GM21423 (cell line): ENCODE measurements around the gene GGT5.
"Not testable (repeated sequence)": the region's sequence is repeated elsewhere in the genome, so short reads cannot be mapped to it uniquely, and the experiment has no call there.

Experiments used
- ATAC-seq: cut with Tn5 transposase; IDR thresholded peaks from one replicate; pipeline ENCODE4 v1.9.1; 2021; ENCODE audit warnings: mild to moderate bottlenecking, moderate library complexity; ENCODE audit not compliant: unreplicated experiment

Gene GGT5

DNA sequence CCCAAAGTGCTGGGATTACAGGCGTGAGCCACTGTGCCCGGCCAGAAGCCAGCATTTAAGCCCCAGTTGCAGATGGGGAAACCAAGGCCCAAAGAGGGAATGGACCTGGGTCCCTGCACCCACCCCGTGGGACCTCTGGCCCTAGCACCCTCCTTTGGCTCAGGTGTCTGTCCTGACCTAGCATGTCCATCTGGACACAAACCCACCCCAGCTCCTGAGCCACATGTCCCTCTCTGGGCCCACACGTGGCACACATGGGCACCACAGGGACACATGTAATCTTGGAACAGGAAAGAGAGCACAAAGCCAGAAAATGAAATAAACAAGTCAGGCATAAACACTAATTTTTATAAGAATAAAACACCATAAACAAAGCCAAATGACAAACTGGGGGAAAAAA is 9.6 kb downstream of the GGT5 start:
- no peak for ATAC-seq

DNA sequence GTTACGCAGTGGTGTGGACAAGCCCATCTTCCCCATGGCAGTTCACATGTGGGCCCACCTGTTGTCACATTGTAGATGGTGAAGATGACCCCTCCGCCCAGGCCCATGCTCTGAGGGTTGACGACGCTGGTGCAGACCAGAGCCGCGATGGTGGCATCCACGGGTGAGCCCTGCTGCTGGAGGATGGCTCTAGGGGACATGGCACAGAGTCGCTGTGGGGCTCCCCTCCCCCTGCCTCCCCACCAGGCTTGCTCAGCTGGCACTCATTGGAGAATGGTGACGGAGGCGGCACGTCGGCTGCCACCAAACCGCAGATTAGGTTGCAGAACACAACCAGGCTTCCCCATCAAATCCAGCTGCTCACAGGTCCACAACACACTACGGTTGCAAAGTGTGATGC is 11.1 kb downstream of the GGT5 start:
- no peak for ATAC-seq

DNA sequence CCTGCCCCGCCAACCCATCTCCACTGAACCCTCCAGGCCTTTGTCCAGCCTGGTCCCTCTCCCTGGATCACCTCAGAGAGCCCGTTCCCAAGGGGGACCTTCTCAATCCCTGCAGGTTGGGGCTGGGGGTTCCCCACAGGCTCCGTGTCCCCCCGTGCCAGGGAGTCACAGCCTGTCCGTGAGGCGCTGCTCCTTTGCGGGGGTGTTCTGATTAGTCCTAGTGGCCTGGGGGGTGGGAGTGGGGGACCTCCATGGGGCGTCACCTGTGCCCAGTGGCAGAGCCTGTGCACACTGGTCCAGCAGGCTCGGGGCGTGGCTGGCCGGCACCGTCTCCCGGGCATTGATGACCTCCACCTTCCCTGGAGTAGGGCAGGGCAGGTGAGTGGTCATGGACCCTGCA is 11.6 kb downstream of the GGT5 start:
- no peak for ATAC-seq

DNA sequence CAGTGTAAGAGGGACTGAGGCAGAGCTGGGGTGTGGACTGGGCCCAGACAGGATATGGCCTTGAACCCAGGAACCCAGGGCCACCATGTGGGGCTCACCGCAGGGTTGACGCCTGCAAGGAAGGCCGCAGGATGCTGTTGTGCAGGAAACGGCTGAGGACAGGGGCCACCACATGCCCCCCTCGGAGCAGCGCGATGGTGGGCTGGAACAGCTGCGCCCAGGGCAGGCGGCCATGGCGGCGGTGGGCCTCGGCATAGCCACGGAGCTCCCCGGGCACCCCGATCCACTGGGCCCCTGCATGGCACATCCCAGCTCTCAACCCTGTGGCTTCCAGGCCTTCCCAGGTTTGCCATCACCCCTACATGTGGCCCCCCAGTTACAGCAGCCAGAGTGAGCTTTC is 12.2 kb downstream of the GGT5 start:
- ATAC-seq = no peak

DNA sequence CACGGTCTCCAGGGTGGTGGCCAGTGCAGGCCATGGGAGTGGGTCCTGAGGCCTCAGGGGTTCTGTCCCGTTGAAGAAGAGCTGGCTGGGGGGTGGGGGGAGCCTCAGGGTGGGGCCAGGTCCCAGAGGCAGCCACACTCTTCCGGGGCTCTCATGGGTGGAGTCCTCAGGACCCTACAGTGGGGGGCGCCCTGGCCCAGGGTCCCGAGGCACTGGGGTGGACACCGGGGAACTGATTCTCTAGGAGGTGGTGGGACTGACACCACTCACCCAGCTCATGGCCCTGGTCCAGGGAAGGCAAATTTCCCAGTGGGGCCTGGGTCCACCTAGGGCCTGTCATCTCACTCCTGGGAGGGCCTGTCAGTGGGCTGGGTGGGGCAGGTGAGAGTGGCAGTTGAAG is 12.8 kb downstream of the GGT5 start:
- ATAC-seq = no peak

DNA sequence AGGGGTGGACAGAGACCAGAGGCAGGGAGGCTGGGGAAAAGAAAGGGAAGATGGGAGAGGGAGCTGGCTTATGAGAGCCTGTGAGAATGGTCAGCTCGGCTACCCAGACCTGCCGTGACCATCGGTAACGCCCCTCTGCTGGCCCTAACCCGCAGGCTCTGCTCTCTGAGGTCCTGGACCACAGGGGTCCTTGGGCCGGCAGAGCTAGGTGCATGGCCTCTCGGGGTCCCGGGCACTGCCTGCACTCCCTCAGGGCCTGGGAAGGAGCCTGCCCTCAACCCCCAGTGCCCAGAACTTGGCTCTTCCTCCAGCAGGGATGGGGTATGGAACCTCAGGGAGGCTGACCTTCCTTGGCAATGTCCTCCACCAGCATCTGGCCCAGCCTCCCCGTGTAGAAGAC is 13.2 kb downstream of the GGT5 start:
- no peak for ATAC-seq

DNA sequence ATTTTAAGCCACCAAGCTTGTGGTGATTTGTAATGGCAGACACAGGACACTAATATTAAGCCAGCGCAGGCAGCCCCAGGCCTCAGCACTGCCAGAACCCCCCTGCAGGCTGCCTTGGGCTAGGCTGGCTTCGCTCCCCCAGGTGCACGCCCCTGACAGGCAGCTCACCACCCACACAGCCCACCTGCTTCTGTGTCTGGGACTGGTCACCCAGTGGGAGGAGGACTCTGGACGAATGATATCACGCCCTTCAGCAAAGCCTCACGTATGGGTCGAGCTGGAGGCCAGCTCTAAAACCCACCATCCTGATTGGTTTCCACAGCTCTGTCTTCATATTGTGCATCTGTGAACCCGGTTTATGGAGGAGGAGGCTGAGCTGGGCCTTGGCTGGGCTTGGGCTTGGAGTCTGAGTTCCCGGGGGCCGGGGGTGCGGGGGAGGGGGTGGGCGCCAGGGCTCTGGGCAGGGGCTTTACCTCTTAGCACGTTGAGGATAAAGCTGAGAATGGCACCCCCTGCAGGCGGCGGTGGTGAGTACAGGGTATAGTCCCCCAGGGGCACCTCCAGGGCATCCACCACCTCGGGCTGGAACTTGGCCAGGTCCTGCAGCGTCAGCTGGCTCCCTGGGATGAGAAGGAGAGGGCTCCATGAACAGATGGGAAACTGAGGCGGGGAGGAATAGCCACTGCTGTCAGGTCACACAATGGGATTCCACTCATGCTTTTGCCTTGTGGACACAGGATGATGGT is 13.8 kb downstream of the GGT5 start:
- ATAC-seq = no peak

DNA sequence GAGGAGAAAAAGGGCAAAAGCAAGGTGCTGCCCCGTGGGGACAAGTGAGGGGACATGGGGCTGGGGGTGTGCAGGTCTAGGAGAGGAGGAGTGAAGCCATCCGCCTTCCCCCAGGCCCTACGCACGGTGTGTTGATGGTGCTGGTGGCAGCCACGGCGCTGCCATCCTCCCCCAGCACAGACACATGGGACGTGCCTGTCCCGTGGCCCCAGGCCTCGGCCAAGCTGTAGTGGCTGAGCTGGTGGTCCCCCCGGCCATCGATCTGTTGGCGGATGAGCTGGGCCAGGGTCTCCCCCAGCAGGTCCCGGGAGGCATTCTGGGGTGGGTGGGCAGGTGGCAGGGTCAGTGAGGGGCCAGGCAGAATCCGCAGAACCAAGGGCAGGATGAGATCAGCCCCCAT is 18.9 kb downstream of the GGT5 start:
- no peak for ATAC-seq

DNA sequence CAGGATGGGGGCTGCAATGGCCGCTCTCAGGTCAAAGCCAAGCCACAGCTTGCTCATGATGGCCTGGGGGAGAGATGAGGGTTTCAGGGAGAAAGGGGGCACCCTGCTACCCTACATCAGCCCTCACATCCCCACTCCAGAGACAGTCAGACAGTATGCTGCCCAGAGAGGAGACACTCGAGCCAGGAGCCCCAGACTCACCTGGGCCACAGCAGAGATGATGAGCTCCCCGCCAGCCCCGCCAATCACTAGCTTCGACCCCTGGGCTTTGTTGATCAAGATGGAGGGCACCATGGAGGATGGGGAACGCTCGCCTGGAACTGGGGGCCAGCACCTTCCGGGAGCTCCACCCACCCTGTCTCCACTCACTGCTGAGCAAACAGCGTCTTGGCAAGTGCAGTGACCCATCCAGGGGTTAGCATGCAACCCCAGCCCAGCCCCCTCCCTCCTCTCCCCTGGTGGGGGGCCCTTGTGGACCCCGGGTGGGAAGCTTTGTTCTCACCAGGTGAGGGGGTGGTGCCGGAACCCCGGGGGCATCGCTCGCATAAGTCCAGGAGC is 19.8 kb downstream of the GGT5 start:
- no peak for ATAC-seq

DNA sequence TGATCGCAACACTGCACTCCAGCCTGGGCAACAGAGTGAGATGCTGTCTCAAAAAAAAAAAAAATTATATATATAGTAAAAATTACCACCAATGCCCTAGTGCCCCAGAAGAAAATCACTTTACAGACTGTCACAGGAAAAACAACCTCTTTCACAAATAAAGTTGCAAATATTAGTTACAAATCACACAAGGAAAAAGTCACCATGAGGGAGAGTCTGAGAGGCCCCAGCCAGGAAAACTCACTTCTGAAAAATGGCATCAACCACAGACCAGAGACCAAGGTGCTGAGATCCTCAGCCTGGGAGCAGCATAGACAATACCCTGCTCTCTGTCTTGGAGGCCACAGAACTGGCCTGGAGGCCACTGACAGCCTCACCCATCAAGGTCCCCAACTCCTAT is 20.4 kb downstream of the GGT5 start:
- no peak for ATAC-seq

DNA sequence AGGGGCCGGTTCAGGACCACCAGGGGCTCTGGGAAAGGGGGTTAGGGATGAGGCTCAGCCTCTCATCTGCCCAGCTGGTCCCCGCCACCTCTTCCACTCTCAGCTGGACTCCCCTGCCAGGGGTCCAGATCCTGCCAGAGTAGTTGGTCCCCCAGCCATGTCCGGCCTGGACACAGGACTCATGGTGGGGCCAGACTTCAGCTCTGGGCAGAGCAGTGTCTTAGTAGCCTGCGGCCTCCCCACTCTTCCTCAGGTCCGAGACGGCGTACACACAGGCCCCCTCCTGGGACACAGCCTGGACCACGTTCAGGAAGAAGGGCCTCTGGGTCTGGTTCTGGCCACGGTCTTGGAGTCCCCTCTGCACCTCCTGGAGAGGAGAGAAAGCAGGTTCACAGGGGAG is 25.1 kb downstream of the GGT5 start:
- ATAC-seq = no peak

DNA sequence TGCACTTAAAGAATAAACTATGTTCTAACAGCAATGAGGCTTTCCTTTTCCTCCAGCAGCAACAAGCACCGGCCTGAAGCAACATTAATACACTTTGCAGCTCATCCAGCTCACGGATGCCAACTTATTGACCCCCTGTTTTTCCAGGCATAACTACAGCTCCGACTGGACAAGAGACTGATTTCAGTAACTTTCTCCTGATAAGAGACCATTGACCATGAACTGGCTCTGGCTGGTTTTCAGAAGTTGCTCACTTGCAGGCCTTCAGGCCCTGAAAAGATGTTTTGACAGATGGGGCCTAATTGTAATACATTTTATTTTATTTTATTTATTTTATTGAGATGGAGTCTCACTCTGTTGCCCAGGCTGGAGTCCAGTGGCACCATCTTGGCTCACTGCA is 27.5 kb downstream of the GGT5 start:
- no peak for ATAC-seq

DNA sequence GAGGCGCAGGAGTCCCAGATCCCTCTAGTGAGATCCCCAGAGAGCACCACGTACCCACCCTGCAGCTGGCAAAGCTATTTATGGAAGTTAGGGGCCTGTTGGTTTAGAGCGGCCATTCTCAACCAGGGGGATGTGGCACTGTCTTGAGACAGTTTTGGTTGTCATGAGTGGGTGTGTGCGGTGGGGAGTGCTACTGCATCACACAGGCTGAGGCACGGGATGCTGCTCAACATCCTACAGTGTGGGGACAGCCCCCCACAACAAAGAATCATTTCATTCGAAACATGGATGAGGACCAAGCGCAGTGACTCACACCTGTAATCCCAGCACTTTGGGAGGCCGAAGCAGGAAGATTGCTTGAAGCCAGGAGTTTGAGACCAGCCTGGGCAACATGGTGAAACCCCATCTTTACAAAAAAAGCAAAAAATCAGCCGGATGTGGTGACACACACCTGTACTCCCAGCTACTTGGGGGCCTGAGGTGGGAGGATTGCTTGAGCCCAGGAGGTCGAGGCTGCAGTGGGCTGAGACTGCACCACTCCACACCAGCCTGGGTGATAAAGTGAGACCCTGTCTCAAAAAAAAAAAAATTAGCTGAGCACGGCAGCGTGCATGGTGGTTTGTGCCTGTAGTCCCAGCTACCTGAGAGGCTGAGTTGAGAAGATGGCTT is 28.2 kb downstream of the GGT5 start:
- ATAC-seq = no peak

DNA sequence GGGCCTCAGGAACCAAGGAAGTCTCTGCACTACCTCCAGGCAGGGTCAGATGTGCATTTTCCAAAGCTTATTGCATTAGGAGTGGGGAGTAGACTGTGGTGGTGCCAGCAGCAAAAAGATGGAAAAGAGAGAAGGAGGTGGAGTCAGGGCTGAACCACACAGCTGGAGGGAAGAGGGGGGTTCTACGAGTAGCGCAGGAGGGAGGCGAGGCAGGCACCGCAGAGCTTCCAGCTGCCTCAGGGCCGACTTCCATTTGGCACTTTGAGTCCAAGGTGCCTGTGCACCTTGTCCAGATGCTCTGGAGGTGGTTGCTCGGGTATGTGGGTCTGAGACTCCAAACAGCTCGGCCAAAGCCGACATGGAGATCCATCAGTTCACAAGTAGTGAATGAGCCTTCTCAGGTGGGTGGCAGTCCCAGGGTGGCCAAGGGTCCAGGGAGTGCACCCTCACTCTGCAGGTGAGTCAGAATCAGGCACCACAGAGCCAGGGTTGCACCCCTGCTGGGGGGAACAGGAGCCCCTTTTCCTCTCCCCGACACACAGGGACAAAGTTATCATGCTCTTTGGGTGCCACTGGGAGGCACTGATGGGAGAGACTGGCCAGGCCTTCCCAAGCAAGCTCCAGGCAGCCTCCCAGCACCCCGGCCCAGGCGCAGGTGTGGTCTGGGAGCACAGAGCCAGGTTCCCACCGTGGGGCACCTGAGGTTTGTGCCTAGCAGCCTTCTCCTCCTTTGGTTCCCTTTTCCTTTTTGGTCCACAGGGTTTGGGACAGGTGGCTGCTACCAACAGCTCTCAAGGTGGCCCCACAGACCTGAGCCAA is 30.2 kb downstream of the GGT5 start:
- no peak for ATAC-seq

DNA sequence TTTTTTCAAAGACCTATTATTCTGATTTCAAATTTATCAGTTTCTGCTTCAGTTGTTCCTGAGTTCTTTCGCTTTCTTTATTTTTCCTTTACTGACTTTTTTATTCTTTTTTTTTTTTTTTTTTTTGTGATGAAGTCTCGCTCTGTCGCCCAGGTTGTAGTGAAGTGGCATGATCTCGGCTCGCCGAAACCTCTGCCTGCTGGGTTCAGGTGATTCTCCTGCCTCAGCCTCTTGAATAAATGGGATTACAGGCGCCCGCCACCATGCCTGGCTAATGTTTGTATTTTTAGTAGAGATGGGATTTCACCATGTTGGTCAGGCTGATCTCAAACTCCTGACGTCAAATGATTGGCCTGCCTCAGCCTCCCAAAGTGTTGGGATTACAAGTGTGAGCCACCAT is 31.8 kb downstream of the GGT5 start:
- ATAC-seq = not testable (repeated sequence)

DNA sequence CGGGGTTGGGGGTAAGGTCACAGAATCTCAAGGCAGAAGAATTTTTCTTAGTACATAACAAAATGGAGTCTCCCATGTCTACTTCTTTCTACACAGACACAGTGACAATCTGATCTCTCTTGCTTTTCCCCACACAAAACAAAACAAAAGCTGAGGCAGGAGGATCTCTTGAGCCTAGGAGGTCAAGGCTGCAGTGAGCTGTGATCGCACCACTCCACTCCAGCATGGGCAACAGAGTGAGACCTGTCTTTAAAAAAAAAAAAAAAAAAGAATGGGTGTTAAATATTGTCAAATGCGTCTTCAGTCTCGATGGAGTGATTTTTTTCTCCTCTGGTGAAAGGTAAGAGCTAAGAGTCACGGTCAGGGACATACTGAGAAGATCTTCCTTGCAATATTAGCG is 33.2 kb downstream of the GGT5 start:
- ATAC-seq = not testable (repeated sequence)

DNA sequence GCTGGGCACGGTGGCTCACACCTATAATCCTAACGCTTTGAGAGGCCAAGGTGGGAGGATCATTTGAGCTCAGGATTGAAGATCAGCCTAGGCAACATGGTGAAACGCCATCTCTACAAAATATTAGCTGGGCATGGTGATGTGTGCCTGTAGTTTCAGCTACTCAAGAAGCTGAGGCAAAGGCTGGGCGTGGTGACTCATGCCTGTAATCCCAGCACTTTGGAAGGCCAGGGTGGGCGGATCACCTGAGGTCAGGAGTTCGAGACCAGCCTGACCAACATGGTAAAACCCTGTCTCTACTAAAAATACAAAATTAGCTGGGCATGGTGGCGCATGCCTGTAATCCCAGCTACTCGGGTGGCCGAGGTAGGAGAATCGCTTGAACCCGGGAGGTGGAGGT is 34.5 kb downstream of the GGT5 start:
- ATAC-seq = not testable (repeated sequence)

DNA sequence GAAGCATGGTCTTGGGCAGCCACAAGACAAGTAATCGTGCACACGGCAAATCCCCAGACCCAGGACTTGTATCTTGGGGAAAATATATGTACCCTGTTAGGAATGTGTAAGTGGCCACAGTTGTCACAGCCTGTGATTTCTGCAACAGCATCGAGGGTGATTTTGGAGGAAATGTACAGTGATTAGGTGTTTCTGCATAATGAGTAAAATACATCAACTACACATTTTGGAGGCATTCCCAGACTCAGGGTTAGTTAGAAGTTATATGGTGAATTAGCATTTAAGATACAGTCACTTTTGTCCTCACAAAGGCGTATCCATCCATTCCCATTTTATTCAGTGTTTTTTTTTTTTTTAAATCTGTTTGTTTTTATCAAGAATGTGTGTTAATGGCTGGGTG is 35.2 kb downstream of the GGT5 start:
- no peak for ATAC-seq

DNA sequence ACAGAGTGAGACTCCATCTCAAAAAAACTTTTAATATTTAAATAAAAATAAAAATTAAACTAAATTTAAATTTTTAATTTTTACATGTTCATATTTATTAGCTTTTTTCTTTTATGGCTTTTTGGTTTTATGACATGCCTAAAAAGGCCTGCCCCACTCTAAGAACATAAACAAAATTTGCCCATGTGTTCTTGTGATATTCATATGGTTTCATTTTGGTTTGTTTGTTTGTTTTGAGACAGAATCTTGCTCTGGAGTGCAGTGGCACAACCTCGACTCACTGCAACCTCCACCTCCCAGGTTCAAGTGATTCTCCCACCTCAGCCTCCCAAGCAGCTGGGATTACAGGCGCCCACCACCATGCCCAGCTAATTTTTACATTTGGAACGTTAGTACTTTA is 35.9 kb downstream of the GGT5 start:
- no peak for ATAC-seq

DNA sequence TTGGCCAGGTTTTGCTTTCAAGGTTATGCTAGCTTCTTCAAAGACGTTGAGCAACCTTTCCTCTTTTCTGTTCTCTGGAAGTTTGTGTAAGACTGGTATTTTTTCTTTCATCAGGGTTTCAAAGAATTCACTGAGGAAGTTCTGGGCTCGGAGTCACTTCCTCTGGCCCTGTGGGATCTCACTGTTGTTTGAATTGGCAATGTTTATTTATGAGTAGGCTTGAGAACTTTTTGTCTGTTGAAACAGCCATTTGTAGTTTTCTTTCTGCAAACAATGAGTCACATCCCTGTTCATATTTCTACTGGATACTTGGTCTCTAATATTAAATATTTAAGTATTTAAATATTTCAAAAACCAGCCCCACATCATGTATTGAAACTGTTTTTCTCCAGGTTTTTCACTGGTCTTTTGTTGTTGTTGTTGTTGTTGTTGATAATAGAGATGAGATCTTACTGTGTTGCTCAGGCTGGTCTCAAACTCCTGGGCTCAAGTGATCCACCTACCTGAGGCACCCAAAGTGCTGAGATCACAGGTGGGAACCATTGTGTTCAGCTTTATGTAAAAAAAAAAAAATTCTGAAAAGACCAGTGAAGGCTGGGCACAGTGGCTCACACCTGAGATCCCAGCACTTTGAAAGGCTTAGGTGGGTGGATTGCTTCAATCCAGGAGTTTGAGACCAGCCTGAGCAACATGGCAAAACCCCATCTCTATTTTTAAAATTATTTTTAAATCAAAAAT is 36.7 kb downstream of the GGT5 start:
- ATAC-seq = no peak
